Measurements from ENCODE around the gene PDE2A. TPM values are rescaled to one million over a fixed set of nuclear protein-coding genes. Genes with fewer than 3 reads are reported as not detected.

The PDE2A gene
- total RNA-seq, 1 experiment from 2014 or later, result 9.6 TPM

DNA sequence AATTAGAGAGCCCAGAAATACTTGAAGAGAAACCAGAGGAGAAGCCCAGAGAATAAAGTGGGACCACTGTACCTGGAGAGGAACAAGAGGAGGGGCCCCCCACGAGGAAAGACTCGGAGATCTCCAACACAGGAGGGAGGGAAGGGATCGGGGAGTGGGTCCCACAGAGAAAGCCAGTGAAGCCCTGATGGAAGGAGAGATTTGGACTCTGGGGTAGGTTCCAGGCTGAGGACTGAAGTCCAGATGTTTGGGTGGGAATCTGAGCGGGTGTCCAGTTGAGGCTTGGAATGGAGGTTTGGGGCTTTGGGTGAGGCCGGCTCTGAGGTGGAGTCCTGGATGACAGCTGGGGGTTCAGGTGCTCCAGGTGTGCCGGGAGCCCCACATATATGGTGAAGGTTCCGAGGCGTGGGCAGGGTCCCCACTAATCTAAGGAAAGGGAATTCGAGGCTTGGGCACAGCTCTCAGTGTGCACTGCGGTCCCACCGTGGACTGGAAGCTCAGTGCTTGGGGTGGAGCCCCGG, 32.6 kb downstream of the PDE2A start:
- Histone ChIP-seq H3K9me2 (ENCODE audit: insufficient read depth) (no peaks in the 10 kb centered on the region), H3K79me2 (ENCODE audit: low read depth) (peaks cover 8% of the 10 kb centered on the region; the same call in 1 of the 2 replicates), H3K27ac (no peak overlapping the region), H3K4me3 (peak overlapping the region; percentile 74), H3K4me2 (peak overlapping the region; percentile 90), H3K4me1 (replicated peaks; ENCODE audit: insufficient read depth) (peaks cover 32% of the 10 kb centered on the region), H2AFZ (no peak overlapping the region), H3K27me3 (ENCODE audit: insufficient read depth, low read depth) (peaks cover 16% of the 10 kb centered on the region), H3F3A (ENCODE audit: insufficient read depth, low read depth) (peaks cover 12% of the 10 kb centered on the region), H4K20me1 (ENCODE audit: insufficient read depth) (no peaks in the 10 kb centered on the region), H3K9me3 (ENCODE audit: insufficient read depth, low read depth) (no peaks in the 10 kb centered on the region), H3K36me3 (ENCODE audit: low read depth) (no peaks in the 10 kb centered on the region)
- CTCF ChIA-PET, result interaction anchor here (0.6 kb wide), 1 partner anchor 187 kb away, joined by 3 read pairs; no protein-coding TSS in a partner anchor
- DNase-seq, result no peak
- TSS peak; percentile 33 for BruUV-seq (replicated peaks)
- TF ChIP-seq CTCF (conservative IDR thresholded peaks at IDR 0.05), result no peak
- no peak for TF ChIP-seq EZH2 (IDR thresholded peaks at IDR 0.05; ENCODE audit: low read depth)
- POLR2A ChIA-PET (ENCODE audit: unreplicated experiment), result interaction anchor here (0.6 kb wide), 2 partner anchors 153 to 529 kb away, joined by 5 to 6 read pairs; no protein-coding TSS in a partner anchor
- intact Hi-C loops (cut with micrococcal nuclease; ENCODE audit: unreplicated experiment), result loop anchor here (2.0 kb wide), 1 partner anchor 171 kb away; no protein-coding TSS in a partner anchor

GRCh38 chr11:72639502-72640375, 34.5 kb downstream of the PDE2A start:
- CTCF ChIA-PET, result no interaction called here
- intact Hi-C loops (cut with micrococcal nuclease; ENCODE audit: unreplicated experiment), result no loop called here
- Histone ChIP-seq H3F3A (ENCODE audit: insufficient read depth, low read depth) (peaks cover 8% of the 10 kb centered on the region), H3K4me3 (peak overlapping the region; percentile 74; the same call in 1 of the 2 replicates), H3K9me2 (ENCODE audit: insufficient read depth) (no peaks in the 10 kb centered on the region), H3K27ac (no peak overlapping the region), H4K20me1 (ENCODE audit: insufficient read depth) (no peaks in the 10 kb centered on the region), H3K36me3 (ENCODE audit: low read depth) (no peaks in the 10 kb centered on the region), H2AFZ (no peak overlapping the region), H3K27me3 (ENCODE audit: insufficient read depth, low read depth) (peaks cover 16% of the 10 kb centered on the region), H3K4me1 (replicated peaks; ENCODE audit: insufficient read depth) (peaks cover 41% of the 10 kb centered on the region), H3K79me2 (ENCODE audit: low read depth) (peaks cover 8% of the 10 kb centered on the region; the same call in 1 of the 2 replicates), H3K4me2 (peak overlapping the region; percentile 90), H3K9me3 (ENCODE audit: insufficient read depth, low read depth) (no peaks in the 10 kb centered on the region)
- POLR2A ChIA-PET (ENCODE audit: unreplicated experiment), result no interaction called here
- BruUV-seq (replicated peaks), result no TSS peak
- TF ChIP-seq EZH2 (IDR thresholded peaks at IDR 0.05; ENCODE audit: low read depth) (no peak), CTCF (conservative IDR thresholded peaks at IDR 0.05) (no peak)
- no peak for DNase-seq

GRCh38 chr11:72637926-72638325, 36.3 kb downstream of the PDE2A start:
- intact Hi-C loops (cut with micrococcal nuclease; ENCODE audit: unreplicated experiment), result no loop called here
- Histone ChIP-seq H3K36me3 (ENCODE audit: low read depth) (no peaks in the 10 kb centered on the region), H3K27me3 (ENCODE audit: insufficient read depth, low read depth) (peaks cover 16% of the 10 kb centered on the region), H3K9me2 (ENCODE audit: insufficient read depth) (no peaks in the 10 kb centered on the region), H3K4me1 (replicated peaks; ENCODE audit: insufficient read depth) (peaks cover 53% of the 10 kb centered on the region), H3K4me3 (no peak overlapping the region), H3K4me2 (peak overlapping the region; percentile 42), H2AFZ (no peak overlapping the region), H3F3A (ENCODE audit: insufficient read depth, low read depth) (peaks cover 9% of the 10 kb centered on the region; the same call in 1 of the 2 replicates), H4K20me1 (ENCODE audit: insufficient read depth) (no peaks in the 10 kb centered on the region), H3K9me3 (ENCODE audit: insufficient read depth, low read depth) (no peaks in the 10 kb centered on the region), H3K27ac (peak overlapping the region; percentile 64), H3K79me2 (ENCODE audit: low read depth) (peaks cover 8% of the 10 kb centered on the region; the same call in 1 of the 2 replicates)
- TF ChIP-seq CTCF (conservative IDR thresholded peaks at IDR 0.05) (no peak), EZH2 (IDR thresholded peaks at IDR 0.05; ENCODE audit: low read depth) (no peak)
- CTCF ChIA-PET, result no interaction called here
- POLR2A ChIA-PET (ENCODE audit: unreplicated experiment), result no interaction called here
- DNase-seq, result no peak
- no TSS peak for BruUV-seq (replicated peaks)

All from PC-9 (cell line).